Stimulated activated CD4-positive, alpha-beta T cell treated with anti-CD3 and anti-CD28 coated beads, Interleukin-1b, Interleukin-23, amount 100 ng/mL, for 4 hours (primary cell): ENCODE measurements around the gene NTM.

ENCODE experiments used
- DNase-seq, 2 donors: peaks; one replicate each; pipeline ENCODE4 v3.0.0-alpha.2; 2020; ENCODE audit warnings: low read depth in 2 of 2

Gene NTM

DNA sequence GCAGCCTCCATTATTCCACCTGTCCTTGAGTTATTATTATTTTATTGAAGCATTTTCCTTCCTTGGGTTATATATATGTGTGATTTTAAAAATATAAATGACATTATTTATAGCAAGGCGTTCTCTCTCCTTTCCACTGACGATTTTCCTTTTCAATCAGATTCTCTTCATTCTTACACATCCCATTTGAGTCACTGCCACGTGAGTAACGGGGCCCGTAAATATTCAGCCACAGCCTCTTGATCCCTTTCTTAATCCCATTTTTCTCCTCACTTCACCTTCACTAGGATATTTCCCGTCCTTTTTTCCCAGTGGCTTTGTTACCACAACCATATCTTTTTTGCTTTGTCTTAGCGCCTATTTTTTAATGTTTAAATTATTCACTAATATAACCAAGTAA lies 396.2 kb downstream of the NTM start:
- no peak for DNase-seq

DNA sequence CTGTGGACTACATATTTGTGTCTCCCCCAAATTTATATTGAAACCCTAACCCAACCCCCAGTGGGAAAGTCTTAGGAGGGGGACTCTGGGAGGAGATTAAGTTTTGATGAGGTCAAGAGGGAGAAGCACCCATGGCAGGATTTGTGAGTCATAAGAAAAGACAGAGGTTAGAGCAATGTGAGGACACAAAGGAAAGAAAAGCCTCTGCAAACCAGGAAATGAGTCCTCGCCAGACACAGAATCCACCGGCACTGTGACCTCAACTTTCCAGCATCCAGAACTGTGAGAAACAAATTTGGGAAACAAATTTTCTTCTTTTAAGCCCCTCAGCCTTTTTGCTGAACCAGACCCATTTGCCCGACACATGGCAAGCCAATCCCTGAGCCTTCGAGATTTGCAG lies 397.0 kb downstream of the NTM start:
- DNase-seq = no peak

DNA sequence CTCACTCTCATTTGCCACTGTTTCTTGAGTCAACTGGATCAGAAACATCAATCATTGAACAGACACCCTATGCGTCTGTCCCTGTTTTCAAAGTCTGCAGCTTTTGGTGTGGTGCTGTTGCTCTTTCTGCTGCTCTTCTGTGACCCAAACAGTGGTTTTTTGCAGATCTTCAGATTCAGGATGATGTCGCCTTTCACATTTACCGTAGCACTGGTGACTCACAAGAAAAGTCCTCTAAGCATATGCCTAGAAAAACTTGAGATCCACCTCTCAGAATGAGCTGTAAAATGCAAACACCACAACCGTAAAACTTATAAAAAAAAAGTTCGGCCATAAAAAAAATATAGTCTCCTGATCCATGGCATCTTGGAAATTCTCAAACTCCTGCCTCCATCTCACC lies 400.4 kb downstream of the NTM start:
- DNase-seq = no peak

DNA sequence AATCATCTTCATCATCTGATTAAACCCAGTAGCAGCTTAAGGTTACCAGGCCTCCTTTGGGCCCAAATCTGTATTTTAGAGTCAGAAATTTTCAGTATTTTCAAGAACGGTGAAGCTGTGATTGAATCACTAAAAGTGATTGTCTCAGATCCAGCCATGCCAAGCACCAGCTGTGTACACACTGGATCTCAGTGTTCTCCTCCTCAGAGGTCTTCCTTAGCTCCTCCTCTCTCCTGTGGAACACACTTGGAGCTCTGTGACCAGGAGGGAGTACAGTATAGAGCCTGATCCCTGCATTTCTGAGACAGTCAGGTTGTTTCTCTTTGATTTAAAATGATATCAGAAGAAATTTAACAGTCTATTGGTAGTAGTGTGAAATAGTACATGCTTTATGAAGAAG lies 401.1 kb downstream of the NTM start:
- DNase-seq = no peak

GRCh38 chr11:131773626-131774025 lies 403.2 kb downstream of the NTM start:
- no peak for DNase-seq

DNA sequence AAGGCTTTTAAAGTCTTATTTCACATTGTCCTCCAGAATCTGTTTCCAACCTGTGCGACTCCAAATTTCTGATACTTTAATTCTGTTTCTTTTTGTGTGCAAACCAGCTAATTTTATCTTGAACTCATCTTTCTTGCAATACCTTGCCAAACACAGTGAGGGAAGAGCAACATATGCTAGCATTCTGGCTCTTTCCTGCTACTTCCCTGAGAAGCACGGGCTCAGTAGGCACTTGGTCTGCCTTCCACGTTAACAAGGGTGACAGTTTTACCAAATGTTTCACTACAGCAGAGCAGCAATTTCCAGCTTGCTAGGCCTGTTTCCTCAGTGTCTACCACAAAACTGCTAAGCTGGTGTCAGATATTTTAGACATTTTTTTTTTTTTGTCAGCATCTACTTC lies 405.8 kb downstream of the NTM start:
- no peak for DNase-seq

- no peak for DNase-seq
Measured at GRCh38 chr11:131785801-131786200, 415.4 kb downstream of the NTM start.

DNA sequence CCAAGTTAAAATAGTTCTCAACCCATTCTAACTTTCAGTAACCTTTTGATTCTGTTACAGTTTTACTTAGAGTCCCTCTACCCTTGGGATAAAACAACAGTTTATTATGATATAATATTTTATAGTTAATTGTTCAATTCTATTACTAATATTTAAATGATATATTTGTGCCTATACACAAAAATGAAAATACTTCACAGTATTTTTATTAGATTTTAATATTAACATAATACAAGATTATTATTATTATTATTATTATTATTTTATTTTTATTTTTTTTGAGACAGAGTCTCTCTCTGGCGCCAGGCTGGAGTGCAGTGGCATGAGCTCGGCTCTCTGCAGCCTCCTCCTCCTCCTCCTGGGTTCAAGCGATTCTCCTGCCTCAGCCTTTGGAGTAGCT lies 416.7 kb downstream of the NTM start:
- DNase-seq = no peak

DNA sequence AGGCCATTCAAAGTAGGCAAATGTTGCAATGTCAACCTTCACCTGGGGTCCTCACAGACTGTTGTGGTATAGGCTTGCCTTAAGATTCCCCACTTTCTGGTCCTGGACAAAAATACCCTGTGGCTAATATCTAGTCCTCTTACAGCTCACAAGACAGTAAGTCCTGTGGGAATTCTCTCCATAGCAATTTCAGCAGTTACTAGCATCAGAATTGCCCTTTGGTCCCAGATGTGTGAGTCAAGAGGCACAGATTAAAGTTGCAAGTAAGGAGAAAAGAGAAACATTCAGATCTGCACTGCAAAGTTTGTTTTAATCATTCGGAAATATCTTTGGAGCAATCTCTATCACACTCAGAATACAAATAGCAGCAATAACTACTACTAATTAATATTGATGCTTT lies 420.2 kb downstream of the NTM start:
- DNase-seq = no peak

- DNase-seq = no peak
Measured at GRCh38 chr11:131792243-131792642, 421.8 kb downstream of the NTM start.

GRCh38 chr11:131796089-131796488 lies 425.7 kb downstream of the NTM start:
- no peak for DNase-seq

DNA sequence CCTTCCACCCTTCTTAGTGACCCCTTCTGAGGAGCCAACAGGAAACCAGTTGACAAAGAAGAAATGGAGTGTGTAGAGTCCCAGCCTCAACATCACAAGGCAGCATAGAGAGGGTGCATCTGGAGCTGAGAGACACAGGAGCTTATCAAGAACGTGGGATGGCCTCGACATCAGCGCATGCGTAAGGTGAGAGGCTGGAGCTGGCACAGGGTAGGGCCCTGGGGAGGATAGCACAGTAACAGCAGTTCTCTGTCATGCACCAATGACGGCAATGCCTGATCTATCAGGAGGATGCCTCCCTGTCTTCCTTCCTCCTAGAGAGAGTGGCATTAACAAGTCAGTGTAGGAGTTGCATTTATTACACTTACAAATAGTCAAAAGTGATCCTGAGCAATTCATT lies 426.1 kb downstream of the NTM start:
- DNase-seq = no peak

DNA sequence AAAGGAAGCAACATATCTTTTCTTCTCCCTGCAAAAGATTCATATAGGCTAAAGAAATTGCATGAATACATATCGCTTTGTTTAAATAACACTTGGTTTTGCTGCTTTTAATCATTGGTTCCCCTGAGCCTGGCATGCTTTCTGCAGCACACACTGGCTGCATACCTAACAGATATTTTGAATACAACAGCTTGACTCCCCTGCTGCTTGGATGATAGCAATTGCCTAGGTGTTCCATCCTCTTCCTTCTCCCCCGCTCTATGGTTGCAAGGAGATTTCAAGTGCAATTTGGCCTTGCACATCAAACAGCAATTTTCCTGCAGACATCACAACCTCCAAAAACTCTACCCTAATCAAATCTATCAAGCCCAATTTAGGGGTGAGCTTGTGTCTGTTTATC lies 430.0 kb downstream of the NTM start:
- DNase-seq = no peak

DNA sequence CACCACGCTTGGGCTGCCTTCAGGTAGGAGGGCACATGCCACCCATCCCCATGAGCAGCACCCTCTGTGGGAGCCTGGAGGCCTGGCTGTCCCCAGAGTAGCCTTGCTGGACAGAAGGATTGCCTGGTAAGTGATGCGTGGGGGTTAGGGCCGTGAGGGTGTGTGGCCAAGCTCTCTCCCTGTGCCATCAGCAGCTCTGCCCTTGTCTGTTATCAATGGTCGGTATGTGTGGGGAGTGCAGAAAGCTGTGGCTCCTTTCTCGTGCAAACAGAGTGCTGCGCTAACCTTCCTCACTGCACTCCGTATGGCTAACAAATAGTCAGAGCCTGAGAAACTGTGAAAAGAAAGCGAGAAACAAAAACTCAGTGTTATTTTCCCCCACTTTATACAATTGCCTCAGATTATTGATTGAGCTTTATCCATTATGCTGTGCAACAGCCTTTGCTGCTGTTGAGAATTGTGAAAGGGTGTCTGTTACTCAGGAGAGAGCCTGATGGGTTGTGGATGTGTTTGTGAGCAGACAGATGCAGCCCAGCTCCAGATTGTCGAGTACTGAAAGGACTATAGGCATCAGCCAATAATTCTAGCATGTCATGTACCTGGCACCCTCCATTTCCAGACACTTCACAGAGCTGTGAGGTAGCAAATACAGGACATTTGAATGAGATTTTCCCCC lies 432.2 kb downstream of the NTM start:
- no peak for DNase-seq

GRCh38 chr11:131807876-131808275 lies 437.5 kb downstream of the NTM start:
- no peak for DNase-seq

GRCh38 chr11:131808470-131808869 lies 438.1 kb downstream of the NTM start:
- no peak for DNase-seq

- no peak for DNase-seq
Measured at GRCh38 chr11:131809203-131809918, 438.9 kb downstream of the NTM start.

GRCh38 chr11:131810541-131810940 lies 440.1 kb downstream of the NTM start:
- DNase-seq = no peak

GRCh38 chr11:131811383-131811782 lies 441.0 kb downstream of the NTM start:
- no peak for DNase-seq

DNA sequence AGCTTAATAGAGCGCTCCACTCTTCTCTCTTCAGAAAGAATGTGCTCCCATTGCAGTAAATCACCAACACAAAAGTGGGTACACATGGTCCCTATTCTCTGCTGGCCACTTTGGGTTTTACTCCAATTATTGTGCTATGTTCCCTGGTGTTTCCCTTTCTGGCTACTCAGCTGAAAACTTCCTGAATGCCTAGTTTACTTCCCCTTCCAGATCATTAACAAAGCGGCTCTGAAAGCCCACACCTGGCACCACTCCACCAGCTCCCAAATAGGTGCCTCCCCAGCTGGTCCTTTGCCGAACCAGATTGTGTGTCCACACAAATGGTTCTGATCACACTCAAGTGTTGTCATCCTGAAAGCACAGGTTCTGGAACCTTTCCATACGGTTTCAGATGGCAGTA lies 443.7 kb downstream of the NTM start:
- no peak for DNase-seq

DNA sequence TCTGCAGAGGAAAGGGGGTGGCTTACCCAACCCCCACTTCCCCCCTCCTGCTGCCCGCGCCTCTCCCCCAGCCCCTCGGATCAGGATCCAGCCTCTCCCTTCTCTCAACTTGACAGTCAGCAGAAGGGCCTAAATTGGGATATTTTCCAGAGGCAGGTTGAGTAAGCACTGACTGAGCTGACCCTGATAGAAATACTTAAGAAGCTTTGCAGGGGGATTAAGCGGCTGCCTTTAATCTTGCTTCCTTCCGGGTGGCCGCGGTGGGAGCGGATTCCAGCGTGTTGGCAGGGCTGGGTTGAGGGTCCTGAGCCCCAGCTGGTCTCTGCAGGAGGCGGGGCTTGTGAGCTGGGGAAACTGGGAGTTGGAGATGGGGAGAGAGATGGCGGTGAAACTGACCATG lies 445.2 kb downstream of the NTM start:
- no peak for DNase-seq

- DNase-seq = no peak
Measured at GRCh38 chr11:131816051-131816450, 445.6 kb downstream of the NTM start.

GRCh38 chr11:131817687-131818188 lies 447.3 kb downstream of the NTM start:
- DNase-seq = no peak

DNA sequence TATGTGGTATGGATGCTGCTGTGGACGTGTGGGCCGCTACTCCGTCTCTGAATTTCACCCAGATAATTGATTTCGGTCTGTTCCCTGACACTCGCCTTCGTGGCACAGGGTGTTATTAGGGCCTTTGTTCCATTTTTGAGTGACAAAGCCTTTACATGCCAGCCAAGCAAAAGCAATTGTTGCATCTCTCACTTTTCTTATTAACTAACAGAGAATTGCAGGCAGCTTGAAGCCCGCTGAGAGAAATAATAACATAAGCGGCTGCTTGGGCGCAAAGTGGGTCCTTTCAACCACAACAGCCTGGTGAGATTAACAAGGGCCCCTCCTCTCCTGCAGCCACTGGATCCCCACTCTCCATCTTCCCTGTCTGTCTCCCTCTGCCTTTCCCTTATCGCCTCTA lies 449.4 kb downstream of the NTM start:
- no peak for DNase-seq
